Nucleus accumbens (tissue), 56 donors: ENCODE results near the gene PARVA.

Experiments
- DNase-seq, 56 donors: peaks; one replicate each; lab custom pipeline; 2025; lab: John Stamatoyannopoulos, UW

PARVA gene

GRCh38 chr11:12454782-12455181 lies 77.4 kb downstream of the PARVA start:
- no peak for DNase-seq

- no peak for DNase-seq
Observed at GRCh38 chr11:12455938-12456337, 78.6 kb downstream of the PARVA start.

GRCh38 chr11:12456651-12457579 lies 79.5 kb downstream of the PARVA start:
- no peak for DNase-seq

- DNase-seq: no peak
Observed at GRCh38 chr11:12458042-12458441, 80.7 kb downstream of the PARVA start.

- DNase-seq: no peak
Observed at GRCh38 chr11:12459374-12459773, 82.0 kb downstream of the PARVA start.

GRCh38 chr11:12459865-12460444 lies 82.6 kb downstream of the PARVA start:
- DNase-seq: no peak

GRCh38 chr11:12460466-12460865 lies 83.1 kb downstream of the PARVA start:
- DNase-seq: no peak

GRCh38 chr11:12461516-12461915 lies 84.1 kb downstream of the PARVA start:
- peak in 1 of 56 donors; percentile 3 for DNase-seq

- no peak for DNase-seq
Observed at GRCh38 chr11:12464303-12464702, 86.9 kb downstream of the PARVA start.

GRCh38 chr11:12465332-12465731 lies 88.0 kb downstream of the PARVA start:
- no peak for DNase-seq

GRCh38 chr11:12467610-12468009 lies 90.2 kb downstream of the PARVA start:
- no peak for DNase-seq

- no peak for DNase-seq
Observed at GRCh38 chr11:12469451-12469850, 92.1 kb downstream of the PARVA start.

- no peak for DNase-seq
Observed at GRCh38 chr11:12470236-12470635, 92.9 kb downstream of the PARVA start.

GRCh38 chr11:12472401-12473005 lies 95.1 kb downstream of the PARVA start:
- DNase-seq: no peak

GRCh38 chr11:12473381-12473780 lies 96.0 kb downstream of the PARVA start:
- no peak for DNase-seq

GRCh38 chr11:12474871-12475270 lies 97.5 kb downstream of the PARVA start:
- no peak for DNase-seq

GRCh38 chr11:12478743-12479142 lies 101.4 kb downstream of the PARVA start:
- DNase-seq: no peak

GRCh38 chr11:12480401-12480800 lies 103.0 kb downstream of the PARVA start:
- no peak for DNase-seq

- no peak for DNase-seq
Observed at GRCh38 chr11:12482839-12483238, 105.5 kb downstream of the PARVA start.

GRCh38 chr11:12483604-12484003 lies 106.2 kb downstream of the PARVA start:
- no peak for DNase-seq

- DNase-seq: no peak
Observed at GRCh38 chr11:12485328-12485727, 108.0 kb downstream of the PARVA start.
